IPS DF 4.7 (cell line): ENCODE results near the gene CEACAM16.
"Not testable (repeated sequence)": the region's sequence is repeated elsewhere in the genome, so short reads cannot be mapped to it uniquely, and the experiment has no call there.

Experiments used
- DNase-seq: peaks from one replicate; pipeline ENCODE4 v3.0.0-alpha.2; 2013; ENCODE audit warnings: low spot score; ENCODE audit errors: extremely low read depth

CEACAM16 gene, protein sequence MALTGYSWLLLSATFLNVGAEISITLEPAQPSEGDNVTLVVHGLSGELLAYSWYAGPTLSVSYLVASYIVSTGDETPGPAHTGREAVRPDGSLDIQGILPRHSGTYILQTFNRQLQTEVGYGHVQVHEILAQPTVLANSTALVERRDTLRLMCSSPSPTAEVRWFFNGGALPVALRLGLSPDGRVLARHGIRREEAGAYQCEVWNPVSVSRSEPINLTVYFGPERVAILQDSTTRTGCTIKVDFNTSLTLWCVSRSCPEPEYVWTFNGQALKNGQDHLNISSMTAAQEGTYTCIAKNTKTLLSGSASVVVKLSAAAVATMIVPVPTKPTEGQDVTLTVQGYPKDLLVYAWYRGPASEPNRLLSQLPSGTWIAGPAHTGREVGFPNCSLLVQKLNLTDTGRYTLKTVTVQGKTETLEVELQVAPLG

DNA sequence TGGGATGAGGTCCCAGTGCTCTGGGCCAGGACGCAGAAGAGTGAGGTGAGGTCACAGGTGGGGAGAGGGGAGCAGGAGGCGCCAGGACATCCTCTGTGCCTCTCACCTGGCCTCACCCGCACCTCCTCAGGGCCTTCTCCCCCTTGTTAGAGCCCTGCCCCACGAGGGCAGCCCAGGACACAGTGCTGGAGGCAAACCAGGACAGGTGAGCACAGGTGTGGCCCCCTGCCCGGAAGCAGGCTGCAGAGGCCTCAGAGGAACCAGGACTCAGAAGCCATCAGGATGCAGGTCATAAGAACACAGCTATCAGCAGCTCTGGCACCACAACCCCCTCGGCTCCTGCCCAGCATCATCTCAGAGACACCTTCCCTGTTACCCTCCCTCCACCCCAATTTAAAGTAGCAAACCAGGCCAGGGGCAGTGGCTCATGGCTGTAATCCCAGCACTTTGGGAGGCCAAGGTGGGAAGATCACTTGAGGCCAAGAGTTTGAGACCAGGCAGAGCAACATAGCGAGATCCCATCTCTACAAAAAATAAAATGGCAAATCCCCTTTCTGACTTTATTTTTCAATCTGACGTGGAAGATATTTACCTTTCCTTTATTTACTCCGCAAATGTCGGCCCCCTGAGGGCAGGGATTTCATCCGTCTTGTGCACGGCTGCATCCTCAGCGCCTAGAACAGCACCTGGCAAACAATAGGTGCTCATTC lies at the start of gene CEACAM16:
CEACAM16 (plus strand) TSS at position 660 of the 710 bp plus-strand sequence. CDS start 2,306 bp downstream, outside the sequence.
- DNase-seq: no peak

DNA sequence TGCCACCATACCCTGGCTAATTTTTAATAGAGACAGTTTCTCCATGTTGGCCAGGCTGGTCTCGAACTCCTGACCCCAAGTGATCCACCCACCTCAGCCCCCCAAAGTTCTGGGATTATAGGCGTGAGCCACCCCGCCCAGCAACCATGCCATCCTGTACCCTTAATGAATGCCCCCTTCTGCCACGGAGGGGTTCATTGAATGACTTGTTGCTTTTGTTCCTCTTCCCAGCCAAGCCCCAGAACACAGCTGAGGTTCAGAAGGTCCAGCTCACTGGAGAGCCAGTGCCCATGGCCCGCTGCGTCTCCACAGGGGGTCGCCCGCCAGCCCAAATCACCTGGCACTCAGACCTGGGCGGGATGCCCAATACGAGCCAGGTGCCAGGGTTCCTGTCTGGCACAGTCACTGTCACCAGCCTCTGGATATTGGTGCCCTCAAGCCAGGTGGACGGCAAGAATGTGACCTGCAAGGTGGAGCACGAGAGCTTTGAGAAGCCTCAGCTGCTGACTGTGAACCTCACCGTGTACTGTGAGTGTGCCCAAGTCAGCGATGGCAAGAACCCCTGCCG lies 49.3 kb upstream of the CEACAM16 start:
- DNase-seq: no peak

DNA sequence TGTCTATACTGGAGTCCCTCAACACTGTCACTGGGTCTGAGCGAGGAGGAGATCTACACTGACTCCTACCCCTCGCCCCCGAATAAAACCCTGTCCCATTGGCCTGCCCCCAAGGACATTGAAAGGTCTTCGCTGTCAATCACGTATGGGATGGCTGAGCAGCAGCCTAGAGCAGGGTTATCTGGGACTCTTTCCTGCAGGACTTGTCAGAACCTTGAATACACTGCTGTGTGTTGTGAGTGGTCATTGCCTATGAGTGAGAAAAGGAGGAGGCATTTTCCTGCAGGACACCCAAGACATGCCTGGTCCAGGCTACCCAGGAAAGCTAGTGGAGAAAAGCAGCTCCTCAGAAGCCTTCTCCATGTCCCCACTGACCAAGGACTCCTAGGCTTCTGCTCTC lies 45.6 kb upstream of the CEACAM16 start:
- DNase-seq: no peak

DNA sequence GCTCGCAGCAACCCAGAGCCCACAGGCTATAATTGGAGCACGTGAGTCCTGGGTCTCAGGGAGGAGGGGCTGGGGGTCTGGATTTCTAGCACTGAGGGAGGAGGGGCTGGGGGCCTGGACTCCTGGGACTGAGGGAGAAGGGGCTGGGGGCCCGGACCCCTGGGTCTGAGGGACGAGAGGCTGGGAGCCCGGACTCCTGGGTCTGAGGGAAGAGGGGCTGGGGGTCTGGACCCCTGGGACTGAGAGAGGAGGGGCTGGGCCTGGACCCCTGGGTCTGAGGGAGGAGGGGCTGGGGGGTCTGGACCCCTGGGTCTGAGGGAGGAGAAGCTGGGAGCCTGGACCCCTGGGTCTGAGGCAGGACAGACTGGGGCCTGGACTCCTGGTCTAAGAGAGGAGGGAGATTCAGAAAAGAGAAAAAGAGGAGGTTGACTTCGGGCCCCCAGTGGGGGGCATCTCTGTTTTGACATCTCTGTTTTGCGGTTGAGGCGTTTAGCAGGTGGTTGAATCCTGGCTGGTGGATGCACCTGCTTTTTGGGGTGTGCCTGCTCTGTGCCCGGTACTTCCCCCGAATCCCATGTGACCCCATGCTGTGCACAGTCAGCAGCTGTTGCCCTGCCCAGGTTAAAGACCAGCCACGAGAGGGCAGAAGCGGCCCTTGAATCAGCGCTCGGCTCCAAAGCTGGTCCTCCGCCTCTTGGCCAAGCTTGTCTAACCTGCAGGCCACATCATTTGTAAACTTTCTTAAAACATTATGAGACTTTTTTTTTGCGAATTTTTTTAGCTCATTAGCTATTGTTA lies 44.8 kb upstream of the CEACAM16 start:
- no peak for DNase-seq

DNA sequence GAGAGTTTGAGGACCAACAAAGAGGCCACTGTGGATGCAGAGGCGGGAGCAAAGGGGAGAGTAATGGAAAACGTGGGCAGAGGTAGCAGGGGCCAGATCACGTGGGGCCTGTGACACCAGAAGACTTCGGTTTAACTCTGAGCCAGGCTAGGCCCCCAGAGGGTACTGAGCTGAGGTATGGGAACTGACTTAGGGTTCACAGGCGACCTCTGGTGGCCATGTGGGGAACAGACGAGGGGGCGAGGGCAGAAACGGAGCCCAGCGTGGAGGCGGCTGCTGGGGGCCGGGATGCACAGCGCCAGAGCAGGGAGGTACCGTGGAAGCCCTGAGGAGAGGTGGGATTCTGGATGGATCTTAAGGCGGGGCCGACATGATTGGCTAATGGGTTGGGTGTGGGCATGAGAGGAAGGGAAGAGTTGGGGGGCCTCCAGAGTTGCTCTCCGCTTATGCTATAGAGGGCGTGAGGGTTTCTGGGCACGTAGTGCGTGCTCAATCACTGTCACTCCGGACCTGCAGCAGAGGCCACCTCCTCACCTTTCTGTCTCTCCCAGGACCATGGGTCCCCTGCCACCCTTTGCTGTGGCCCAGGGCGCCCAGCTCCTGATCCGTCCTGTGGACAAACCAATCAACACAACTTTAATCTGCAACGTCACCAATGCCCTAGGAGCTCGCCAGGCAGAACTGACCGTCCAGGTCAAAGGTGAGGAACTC lies 41.6 kb upstream of the CEACAM16 start:
- DNase-seq: no peak

DNA sequence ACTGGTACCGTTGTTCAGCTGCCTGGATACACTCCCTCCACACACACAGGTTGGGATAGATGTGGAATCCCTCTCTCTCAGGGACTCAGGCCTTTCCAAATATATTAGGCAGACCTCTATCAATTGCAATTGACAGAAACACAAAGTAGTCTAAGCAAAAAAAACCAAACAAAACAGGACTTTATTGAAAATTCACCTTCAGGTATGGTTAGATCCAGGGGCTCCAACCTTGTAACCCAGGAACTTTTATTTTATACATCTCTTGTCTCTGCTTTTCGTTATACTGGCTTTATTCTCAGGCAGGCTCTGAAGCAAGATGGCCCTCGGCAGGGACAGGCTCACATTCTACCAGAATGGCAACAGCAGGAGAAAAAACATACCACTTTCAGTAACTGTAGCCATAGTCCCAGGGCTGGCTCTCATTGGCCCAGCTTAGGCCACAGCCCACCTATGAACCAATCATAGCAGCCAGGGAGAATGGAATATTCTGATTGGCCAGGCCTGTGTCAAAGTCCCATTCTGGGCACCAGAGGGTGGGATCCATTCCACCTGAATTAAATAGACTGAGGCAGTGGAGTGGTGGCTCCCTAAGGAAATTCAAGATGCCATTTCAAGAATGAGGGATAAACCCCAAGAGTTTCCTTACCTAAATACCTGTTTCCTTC lies 40.8 kb upstream of the CEACAM16 start:
- no peak for DNase-seq

DNA sequence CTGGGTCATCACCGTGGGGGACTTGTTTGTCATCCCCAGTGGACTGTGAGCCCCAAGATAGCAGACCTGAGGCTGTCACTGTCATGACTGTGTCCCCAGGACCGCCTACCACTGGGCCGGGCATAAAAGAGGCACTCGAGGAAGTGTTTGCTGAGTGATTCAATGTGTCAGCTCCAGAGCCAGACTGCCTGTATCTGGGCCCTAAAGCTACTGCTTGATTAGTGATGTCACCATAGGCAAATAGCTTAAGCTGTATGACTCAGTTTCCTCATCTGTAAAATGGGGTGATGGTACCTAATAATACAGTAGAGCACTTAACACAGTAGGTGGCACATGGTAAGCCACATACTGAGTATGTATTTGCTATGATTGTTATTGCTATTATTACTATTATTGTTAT lies 38.9 kb upstream of the CEACAM16 start:
- no peak for DNase-seq

DNA sequence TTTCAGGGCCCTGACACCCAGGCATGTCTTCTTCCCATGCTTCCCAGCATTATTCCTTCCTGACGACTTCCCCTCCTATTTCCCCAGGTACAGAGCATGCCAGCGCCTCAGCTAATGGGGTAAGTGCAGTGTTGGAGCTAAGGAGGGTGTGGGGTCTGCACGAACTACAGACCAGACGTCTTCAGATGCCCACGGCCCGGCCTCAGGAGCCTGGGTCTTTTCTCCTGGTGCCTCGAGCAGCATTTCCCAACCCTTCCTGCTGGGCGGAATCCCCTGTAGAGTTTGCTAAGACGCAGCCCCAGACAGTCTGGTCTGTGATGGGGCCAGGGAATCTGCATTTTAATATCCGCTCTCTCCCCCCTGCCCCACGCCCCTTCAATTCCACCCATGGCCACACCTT lies 37.7 kb upstream of the CEACAM16 start:
- DNase-seq: no peak

DNA sequence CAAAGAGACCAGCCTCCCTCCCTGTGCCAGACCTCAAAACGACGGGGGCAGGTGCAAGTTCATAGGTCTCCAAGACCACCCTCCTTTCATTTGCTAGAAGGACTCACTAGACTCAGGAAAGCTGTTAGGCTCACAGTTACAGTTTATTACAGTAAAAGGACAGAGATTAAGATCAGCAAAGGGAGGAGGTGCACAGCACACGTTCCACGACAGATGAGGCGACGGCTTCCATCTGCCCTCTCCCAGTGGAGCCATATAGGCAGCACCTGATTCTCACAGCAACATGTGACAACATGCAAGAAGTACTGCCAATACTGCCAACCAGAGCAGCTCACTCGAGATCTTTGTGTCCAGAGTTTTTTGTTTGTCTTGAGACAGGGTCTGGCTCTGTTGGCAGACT lies 37.0 kb upstream of the CEACAM16 start:
- DNase-seq: no peak

DNA sequence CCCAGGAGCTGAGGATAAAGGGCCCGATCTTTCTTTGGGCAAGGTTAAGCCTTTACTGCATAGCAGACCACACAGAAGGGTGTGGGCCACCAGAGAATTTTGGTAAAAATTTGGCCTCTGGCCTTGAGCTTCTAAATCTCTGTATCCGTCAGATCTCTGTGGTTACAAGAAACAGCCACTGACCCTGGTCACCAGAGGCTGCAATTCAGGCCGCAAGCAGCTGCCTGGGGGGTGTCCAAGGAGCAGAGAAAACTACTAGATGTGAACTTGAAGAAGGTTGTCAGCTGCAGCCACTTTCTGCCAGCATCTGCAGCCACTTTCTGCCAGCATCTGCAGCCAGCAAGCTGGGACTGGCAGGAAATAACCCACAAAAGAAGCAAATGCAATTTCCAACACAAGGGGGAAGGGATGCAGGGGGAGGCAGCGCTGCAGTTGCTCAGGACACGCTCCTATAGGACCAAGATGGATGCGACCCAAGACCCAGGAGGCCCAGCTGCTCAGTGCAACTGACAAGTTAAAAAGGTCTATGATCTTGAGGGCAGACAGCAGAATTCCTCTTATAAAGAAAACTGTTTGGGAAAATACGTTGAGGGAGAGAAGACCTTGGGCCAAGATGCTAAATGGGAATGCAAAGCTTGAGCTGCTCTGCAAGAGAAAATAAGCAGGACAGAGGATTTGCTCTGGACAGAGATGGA lies 36.1 kb upstream of the CEACAM16 start:
- DNase-seq: no peak

DNA sequence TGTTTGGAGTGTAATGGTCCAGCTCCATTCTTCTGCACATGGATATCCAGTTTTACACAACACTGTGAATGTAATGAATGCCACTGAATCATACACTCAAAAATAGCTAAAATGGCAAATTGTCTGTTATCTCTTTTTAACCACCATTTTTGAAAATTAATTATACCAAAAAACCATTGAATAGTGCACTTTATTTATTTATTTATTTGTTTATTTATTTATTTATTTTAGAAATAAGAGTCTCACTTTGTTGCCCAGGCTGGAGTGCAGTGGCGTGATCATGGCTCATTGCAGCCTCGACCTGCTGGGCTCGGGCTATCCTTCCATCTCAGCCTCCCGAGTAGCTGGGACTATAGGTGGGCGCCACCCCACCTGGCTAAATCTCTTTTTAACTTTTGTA lies 35.0 kb upstream of the CEACAM16 start:
- DNase-seq: no peak

DNA sequence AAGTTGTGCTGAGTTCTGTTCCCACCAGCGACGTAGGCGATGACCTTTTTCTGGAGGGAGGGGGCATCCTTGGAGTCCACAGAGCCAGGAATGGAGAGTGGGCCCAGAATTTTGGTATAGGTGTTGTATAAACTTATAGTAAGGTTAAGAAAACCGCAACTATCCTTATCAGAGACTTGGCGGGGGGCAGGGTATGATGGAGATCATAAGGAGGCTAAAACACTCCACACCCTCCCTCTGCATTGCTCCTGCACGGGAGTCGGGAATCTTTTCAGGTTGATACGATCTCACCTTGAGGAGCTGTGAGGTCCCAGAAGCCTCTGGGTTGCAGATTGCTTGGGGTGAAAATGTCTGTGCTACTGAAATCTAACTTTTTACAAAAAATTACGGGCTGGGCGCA lies 34.0 kb upstream of the CEACAM16 start:
- DNase-seq: no peak

DNA sequence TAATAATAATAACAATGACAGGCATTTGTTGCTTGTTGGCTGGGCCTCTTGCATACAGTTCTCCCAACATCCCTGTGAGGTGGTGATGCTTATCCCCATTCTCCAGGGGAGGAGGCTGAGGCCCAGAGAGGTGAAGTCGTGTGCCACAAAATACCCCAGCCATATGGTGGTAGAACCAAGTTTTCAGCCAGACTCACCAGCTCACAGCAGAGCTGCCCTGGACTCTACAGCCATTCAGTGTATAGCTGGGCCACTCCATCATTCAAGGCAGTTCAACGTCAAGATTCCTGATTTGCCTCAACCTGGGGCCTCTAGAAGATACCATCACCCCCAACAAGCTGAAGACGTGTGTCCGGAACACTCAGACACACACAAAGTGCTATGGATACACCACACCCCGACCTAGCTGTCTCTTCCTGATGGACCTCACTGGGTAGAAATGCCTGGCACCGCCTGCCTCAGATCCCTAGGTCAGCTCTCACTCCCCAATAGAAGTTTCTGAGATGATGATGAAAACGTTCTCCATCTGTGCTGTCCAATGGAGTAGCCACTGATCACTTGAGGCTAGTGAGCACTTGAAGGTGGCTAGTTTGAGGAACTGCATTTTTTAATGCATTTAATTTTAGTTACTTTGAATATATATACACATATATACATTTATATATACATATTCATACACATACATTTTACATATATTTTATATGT lies 31.9 kb upstream of the CEACAM16 start:
- DNase-seq: no peak

DNA sequence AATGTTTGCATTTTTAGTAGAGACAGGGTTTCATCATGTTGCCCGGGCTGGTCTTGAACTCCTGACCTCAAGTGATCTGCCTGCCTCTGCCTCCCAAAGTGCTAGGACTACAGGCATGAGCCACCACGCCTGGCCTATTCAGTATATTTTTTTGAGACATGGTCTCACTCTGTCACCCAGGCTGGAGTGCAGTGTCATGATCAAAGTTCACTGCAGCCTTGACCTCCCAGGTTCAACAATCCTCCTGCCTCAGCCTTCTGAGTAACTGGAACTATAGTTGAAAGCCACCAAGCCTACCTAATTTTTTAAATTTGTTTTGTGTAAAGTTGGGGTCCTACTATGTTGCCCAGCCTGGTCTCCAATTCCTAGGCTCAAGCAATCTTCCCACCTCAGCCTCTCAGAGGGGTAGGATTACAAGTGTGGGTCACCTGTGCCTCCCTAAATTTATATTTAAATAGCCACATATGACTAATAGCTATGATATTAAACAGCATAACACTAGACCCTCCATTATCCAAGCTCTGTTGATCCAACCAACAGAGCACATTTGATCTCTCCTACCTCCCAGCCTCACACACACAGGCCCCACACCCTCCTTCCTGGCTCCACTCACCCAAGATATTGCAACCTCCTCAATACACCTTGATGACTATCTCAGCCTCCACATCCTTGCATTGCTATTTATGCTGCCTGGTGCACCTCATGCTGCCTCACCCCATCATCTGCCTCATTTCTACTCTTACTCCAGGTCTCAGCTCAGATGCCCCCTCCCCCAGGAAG lies 29.8 kb upstream of the CEACAM16 start:
- DNase-seq: no peak

DNA sequence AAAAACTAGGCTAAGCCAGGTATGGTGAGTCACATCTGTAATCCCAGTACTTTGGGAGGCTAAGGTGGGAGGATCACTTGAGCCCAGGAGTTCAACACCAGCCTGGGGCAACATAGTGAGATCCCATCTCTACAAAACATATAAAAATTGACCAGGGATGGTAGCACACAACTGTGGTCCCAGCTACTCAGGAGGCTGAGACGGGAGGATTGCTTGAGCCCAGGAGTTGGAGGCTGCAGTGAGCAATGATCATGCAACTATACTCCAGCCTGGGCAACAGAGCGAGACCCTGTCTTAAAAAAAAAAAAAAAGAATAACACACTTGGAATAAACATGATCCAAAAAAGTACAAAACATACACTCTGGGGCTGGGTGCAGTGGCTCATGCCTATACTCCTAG lies 28.9 kb upstream of the CEACAM16 start:
- not testable (repeated sequence) for DNase-seq

DNA sequence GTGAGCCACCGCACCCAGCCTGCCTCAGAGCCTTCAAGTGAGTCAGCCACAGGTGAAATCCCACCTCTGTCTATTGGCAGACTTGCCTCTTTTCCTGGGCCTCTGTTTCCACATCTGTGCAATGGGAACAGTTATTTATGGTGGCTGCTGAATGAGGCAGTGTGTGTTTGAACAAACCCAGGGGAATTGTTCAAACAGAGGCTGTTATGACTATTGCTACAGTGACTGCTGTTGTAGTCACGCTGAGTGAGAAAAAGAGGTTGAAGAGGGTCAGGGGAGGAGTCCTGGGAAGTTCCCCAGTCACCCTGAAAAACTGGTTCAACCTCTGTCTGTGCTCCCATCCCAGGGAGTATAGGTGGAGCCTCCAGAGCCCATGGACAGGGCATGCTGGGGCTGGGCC lies 27.6 kb upstream of the CEACAM16 start, which contains the start of gene CEACAM19:
CEACAM19 (plus strand) TSS at position 83 of the 400 bp plus-strand sequence. CDS start 450 bp downstream, outside the sequence.
- no peak for DNase-seq

DNA sequence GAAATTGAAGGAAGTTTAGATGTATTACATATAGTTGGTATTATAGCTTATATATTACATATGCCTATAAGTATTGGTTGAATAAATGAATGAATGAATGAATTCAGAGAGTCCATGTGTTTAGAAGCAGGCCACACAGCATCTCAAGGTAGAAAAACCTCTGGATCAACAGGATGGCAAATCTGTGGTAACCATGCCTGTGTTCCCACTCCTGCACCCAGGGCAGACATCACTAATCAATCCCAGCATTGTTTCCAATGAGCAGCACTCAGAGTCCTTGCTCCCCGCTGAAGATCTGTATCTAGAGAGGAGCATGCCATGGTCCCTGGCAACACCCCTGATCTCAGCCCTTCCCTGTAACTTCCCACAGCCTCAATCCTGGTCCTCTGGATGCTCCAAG lies 26.7 kb upstream of the CEACAM16 start:
- DNase-seq: no peak

DNA sequence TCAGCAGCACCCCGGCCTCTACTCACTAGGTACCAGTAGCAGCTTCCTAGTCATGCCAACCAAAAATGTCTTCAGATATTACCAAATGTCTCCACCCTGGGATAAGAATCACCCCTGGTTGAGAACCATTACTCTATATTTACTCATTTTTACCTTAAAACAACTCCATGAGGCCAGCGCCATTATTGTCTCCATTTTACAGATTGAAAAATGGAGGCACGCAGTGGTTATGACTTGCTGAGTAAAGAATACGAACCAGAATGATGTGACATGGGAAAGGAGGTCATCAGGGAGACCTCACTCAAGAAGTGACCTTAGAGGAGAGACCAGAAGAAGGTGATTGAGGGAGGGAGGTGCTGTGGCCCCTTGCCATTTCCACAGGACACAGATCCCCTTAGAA lies 25.4 kb upstream of the CEACAM16 start:
- DNase-seq: no peak
